Right atrium auricular region (tissue), 2 donors: ENCODE results near the gene C9orf43. TPM values are rescaled to one million over a fixed set of nuclear protein-coding genes. Genes with fewer than 3 reads are reported as not detected.
"Not testable (repeated sequence)": the region's sequence is repeated elsewhere in the genome, so short reads cannot be mapped to it uniquely, and the experiment has no call there.

Experiments
- DNase-seq: peaks from one replicate; pipeline ENCODE4 v3.0.0-alpha.2; 2019; ENCODE audit warnings: low spot score
- H3K27ac ChIP-seq, 2 donors: fragments of 200-600 bp; sonication (generic); 1 replicate in 1 of 2; 2 replicates in 1 of 2; pipeline ENCODE4 v1.5.1; 2016 to 2019
- H3K27me3 ChIP-seq, 2 donors: fragments of 200-600 bp; sonication (generic); one replicate each; pipeline versions ENCODE4 v1.5.1 to v1.6.0; 2017 to 2019
- H3K36me3 ChIP-seq: fragments of 200-600 bp; sonication (generic); one replicate; pipeline ENCODE4 v1.5.1; 2016
- H3K4me1 ChIP-seq, 2 donors: fragments of 200-600 bp; sonication (generic); one replicate each; pipeline versions ENCODE4 v1.5.1 to v1.6.0; 2017 to 2019
- H3K4me3 ChIP-seq, 2 donors: fragments of 200-600 bp; sonication (generic); 1 replicate in 1 of 2; 2 replicates in 1 of 2; pipeline ENCODE4 v1.5.1; 2017 to 2019; ENCODE audit warnings: mild to moderate bottlenecking in 1 of 2, moderate library complexity in 1 of 2
- H3K9me3 ChIP-seq, 2 donors: fragments of 200-600 bp; sonication (generic); one replicate each; pipeline ENCODE4 v1.5.1; 2019
- total RNA-seq, 2 donors: library from RNA; depleted of rRNA; stranded (reverse); fragments of >200 nt; gene quantifications; one replicate each; pipeline ENCODE4 v1.1.0, GENCODE V29; 2016
- TF ChIP-seq, protein P1 (sequence below), 2 donors: fragments of 200-600 bp; sonication (generic); IDR thresholded peaks; one replicate each; pipeline ENCODE4 v1.5.1; 2019; ENCODE audit warnings: antibody characterized with exemption in 2 of 2

Gene C9orf43, protein sequence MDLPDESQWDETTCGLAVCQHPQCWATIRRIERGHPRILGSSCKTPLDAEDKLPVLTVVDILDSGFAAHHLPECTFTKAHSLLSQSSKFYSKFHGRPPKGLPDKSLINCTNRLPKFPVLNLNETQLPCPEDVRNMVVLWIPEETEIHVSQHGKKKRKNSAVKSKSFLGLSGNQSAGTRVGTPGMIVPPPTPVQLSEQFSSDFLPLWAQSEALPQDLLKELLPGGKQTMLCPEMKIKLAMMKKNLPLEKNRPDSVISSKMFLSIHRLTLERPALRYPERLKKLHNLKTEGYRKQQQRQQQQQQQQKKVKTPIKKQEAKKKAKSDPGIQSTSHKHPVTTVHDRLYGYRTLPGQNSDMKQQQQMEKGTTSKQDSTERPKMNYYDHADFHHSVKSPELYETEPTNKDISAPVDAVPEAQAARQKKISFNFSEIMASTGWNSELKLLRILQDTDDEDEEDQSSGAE
- total RNA-seq = not detected

DNA sequence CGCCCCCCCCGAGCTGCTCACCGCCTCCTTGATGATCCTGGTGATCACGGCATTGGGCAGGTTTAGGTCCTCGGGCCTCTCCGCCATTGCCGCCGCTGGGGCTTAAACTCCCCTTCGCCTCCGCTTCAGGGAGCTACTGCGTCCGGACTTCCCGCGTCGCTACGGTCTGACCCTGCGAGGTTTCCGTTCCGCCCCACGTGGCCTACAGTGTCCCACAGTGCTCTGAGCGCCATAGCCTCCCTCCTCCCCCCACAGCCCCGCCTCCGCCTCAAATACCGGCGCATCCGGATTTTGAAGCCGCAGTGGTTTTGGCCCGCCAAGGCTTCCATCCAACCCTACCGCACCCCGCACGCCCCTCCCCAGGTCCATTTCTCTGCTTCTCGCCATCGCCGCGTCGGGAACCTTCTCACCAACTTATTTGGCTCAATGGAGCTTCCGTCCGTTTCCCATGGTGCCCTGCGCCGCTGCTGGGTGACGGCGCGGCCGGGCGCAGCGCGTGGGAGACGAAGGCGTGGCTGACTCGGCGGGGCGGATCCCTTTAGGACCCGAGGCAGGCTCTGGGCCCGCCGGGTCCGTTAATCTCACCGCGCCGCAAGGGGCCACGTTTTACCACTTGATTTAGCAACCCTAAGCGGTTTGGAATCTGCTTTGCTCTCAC, at the start of gene C9orf43, which contains the start of gene POLE3:
C9orf43 (plus strand) TSS at position 541 of the 658 bp plus-strand sequence. CDS start 2,747 bp downstream, outside the sequence.
POLE3 (minus strand) TSS at position 469 of the 658 bp plus-strand sequence; CDS start at position 87, 382 bp downstream.
- Histone ChIP-seq H3K36me3 (peaks cover 21% of the 10 kb centered on the region), H3K4me3 (peak within 1 kb of the TSS; percentile 62 to 88), H3K9me3 (no peaks in the 10 kb centered on the region), H3K27ac (peak within 1 kb of the TSS; percentile 92 to 96), H3K4me1 (peaks cover 0 to 22% of the 10 kb centered on the region in 2 donors), H3K27me3 (no peaks in the 10 kb centered on the region)
- peak; percentile 94 for DNase-seq
- TF ChIP-seq, protein P1, sequence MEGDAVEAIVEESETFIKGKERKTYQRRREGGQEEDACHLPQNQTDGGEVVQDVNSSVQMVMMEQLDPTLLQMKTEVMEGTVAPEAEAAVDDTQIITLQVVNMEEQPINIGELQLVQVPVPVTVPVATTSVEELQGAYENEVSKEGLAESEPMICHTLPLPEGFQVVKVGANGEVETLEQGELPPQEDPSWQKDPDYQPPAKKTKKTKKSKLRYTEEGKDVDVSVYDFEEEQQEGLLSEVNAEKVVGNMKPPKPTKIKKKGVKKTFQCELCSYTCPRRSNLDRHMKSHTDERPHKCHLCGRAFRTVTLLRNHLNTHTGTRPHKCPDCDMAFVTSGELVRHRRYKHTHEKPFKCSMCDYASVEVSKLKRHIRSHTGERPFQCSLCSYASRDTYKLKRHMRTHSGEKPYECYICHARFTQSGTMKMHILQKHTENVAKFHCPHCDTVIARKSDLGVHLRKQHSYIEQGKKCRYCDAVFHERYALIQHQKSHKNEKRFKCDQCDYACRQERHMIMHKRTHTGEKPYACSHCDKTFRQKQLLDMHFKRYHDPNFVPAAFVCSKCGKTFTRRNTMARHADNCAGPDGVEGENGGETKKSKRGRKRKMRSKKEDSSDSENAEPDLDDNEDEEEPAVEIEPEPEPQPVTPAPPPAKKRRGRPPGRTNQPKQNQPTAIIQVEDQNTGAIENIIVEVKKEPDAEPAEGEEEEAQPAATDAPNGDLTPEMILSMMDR (IDR thresholded peaks at IDR 0.05) = no peak

DNA sequence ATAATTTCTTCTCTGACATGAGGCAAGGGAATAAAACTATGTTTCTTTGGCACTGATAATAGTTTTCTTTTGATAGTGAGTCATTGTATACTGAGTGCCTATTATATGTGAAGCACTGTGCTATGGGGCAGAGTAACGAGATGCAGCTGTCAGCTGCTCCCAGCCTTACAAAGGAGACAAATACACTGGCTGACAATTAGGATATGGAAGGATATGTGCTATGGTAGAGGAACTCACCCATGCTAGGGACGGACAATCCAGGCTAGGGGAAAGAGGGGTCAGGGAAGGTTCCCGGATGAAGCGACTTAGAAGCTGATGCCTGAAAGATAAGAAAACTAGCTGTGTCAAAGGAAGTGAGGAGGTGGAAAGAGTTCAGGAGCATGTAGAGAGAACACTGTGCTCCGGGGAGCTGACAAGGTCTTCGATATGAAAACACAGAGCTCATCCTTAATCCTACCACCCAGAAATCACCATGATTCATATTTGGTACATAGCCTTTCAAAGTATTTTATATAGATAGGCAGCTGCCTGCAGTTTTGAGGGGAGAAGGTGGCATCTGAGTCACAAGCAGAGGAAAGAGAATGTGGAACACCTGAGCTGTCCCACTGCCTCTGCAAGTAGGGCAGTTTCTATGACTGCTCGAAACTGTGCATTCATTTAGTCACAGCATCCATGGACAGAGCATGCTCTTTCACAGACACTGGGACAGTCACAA, 49.1 kb upstream of the C9orf43 start:
- Histone ChIP-seq H3K36me3 (no peaks in the 10 kb centered on the region), H3K9me3 (no peaks in the 10 kb centered on the region), H3K27me3 (peaks cover 0 to 4% of the 10 kb centered on the region in 2 donors), H3K4me3 (no peak overlapping the region), H3K4me1 (no peaks in the 10 kb centered on the region), H3K27ac (no peak overlapping the region)
- no peak for DNase-seq
- TF ChIP-seq, protein P1 (IDR thresholded peaks at IDR 0.05) = no peak

DNA sequence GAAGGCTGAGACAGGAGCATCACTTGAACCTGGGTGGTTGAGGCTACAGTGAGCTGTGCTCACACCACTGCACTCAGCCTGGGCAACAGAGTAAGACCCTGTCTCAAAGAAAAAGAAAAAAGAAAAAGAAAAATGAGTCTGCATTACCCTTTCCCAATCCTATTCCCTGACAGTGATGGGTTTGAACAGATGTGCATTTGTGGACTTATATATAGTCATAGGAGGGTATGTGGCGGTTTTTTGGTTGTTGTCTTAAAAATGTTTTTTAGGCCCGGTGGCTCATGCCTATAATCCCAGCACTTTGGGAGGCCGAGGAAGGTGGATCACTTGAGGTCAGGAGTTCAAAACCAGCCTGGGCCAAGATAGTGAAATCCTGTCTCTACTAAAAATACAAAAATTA, 47.2 kb upstream of the C9orf43 start:
- Histone ChIP-seq H3K36me3 (no peaks in the 10 kb centered on the region), H3K9me3 (no peaks in the 10 kb centered on the region), H3K4me1 (no peaks in the 10 kb centered on the region), H3K27ac (no peak overlapping the region), H3K27me3 (peaks cover 0 to 4% of the 10 kb centered on the region in 2 donors), H3K4me3 (no peak overlapping the region)
- TF ChIP-seq, protein P1 (IDR thresholded peaks at IDR 0.05) = no peak
- DNase-seq = no peak

DNA sequence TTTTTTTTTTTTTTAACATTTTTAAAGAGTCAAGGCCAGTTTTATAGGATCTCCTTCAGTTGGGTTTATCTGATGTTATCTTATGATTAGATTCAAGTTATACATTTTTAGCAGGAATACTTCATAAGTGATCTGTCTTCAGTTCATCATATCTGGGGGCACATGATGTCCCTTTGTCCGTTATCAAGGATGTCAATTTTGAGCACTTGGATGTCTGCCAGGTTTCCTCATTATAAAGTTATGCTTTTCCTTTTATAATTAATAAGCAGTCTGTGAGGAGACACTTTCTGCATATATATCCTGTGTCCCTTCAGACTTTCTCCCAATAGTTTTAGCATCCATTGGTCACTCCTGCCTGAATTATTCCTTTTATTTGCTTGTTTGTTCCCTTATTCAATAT, 45.6 kb upstream of the C9orf43 start:
- H3K4me3 ChIP-seq = no peak overlapping the region

DNA sequence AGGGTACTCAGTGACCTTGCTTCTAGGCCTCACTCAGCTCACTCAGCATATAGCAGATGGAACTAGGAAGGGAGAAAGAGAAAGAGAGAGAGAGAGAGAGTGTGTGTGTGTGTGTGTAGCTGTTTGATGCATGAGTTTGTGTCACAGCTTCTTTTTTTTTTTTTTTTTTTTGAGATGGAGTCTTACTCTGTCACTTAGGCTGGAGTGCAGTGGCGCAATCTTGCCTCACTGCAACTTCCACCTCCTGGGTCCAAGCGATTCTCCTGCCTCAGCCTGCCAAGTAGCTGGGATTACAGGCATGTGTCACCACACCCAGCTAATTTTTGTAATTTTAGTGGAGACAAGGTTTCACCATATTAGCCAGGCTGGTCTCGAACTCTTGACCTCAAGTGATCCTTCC, 44.9 kb upstream of the C9orf43 start:
- H3K9me3 ChIP-seq, H3K36me3 ChIP-seq: not testable (repeated sequence)

More for the DNA sequence above, 45.6 kb upstream of the C9orf43 start:
- Histone ChIP-seq H3K27me3 (peaks cover 0 to 4% of the 10 kb centered on the region in 2 donors), H3K4me1 (no peaks in the 10 kb centered on the region), H3K36me3 (no peaks in the 10 kb centered on the region), H3K9me3 (no peaks in the 10 kb centered on the region), H3K27ac (no peak overlapping the region)
- no peak for DNase-seq
- TF ChIP-seq, protein P1 (IDR thresholded peaks at IDR 0.05) = no peak

More for the DNA sequence above, 44.9 kb upstream of the C9orf43 start:
- H3K27me3 ChIP-seq, H3K4me1 ChIP-seq, H3K4me3 ChIP-seq, H3K27ac ChIP-seq, DNase-seq: not testable (repeated sequence)
